Keratinocyte (primary cell): Measurements from ENCODE around the gene RNU5B-1. TPM values are rescaled to one million over a fixed set of nuclear protein-coding genes. Genes with fewer than 3 reads are reported as not detected.

ENCODE experiments used
- DNase-seq: peaks from one replicate; pipeline ENCODE4 v3.0.0-alpha.2; 2011; ENCODE audit warnings: low read depth, missing footprints, low spot score
- FAIRE-seq: peaks from 2 replicates; lab custom pipeline; 2011; peaks lifted over from hg19 to GRCh38; lab: Jason Lieb, UNC
- H2AFZ ChIP-seq: 2 replicates; pipeline ENCODE4 v1.6.0; 2012; ENCODE audit warnings: low read length, control low read depth, inconsistent platforms; ENCODE audit not compliant: control insufficient read depth
- H3K27ac ChIP-seq: 2 replicates; pipeline ENCODE4 v1.5.1; 2011; ENCODE audit warnings: low read length; ENCODE audit not compliant: control insufficient read depth, insufficient read depth
- H3K27me3 ChIP-seq: 3 replicates; pipeline ENCODE4 v1.6.0; 2011; ENCODE audit warnings: low read length; ENCODE audit not compliant: control insufficient read depth, insufficient read depth; ENCODE audit errors: extremely low read depth
- H3K36me3 ChIP-seq, 2 experiments: 2 replicates in 1 of 2; 3 replicates in 1 of 2; pipeline ENCODE4 v1.5.1; 2011; ENCODE audit warnings: low read length in 2 of 2, mild to moderate bottlenecking in 1 of 2; ENCODE audit not compliant: control insufficient read depth in 2 of 2, insufficient read depth in 2 of 2; ENCODE audit errors: extremely low read depth in 1 of 2
- H3K4me1 ChIP-seq: 3 replicates; pipeline ENCODE4 v1.5.1; 2011; ENCODE audit warnings: low read length; ENCODE audit not compliant: control insufficient read depth, insufficient read depth; ENCODE audit errors: extremely low read depth
- H3K4me2 ChIP-seq: 3 replicates; pipeline ENCODE4 v1.6.0; 2011; ENCODE audit warnings: low read depth, low read length; ENCODE audit not compliant: control insufficient read depth, insufficient read depth; ENCODE audit errors: extremely low read depth
- H3K4me3 ChIP-seq, 3 experiments: fragments of 200-600 bp in 1 of 3; sonication (generic) in 1 of 3; 2 replicates in 2 of 3; 3 replicates in 1 of 3; pipeline ENCODE4 v1.5.1; 2011 to 2016; ENCODE audit warnings: low read length in 3 of 3, mild to moderate bottlenecking in 3 of 3, control low read depth in 2 of 3, inconsistent platforms in 1 of 3, low read depth in 1 of 3, mixed read lengths in 1 of 3, mixed run types in 1 of 3, moderate library complexity in 1 of 3; ENCODE audit not compliant: control insufficient read depth in 2 of 3, insufficient read depth in 2 of 3; ENCODE audit errors: extremely low read depth in 1 of 3
- H3K79me2 ChIP-seq: 2 replicates; pipeline ENCODE4 v1.6.0; 2012; ENCODE audit warnings: low read length; ENCODE audit not compliant: control insufficient read depth, insufficient read depth
- H3K9ac ChIP-seq: 3 replicates; pipeline ENCODE4 v1.6.0; 2011; ENCODE audit warnings: low read length; ENCODE audit not compliant: control insufficient read depth, insufficient read depth; ENCODE audit errors: extremely low read depth
- H3K9me1 ChIP-seq: 3 replicates; pipeline ENCODE4 v1.6.0; 2011; ENCODE audit warnings: low read length; ENCODE audit not compliant: control insufficient read depth, insufficient read depth; ENCODE audit errors: extremely low read depth
- H3K9me3 ChIP-seq: 2 replicates; pipeline ENCODE4 v1.5.1; 2012; ENCODE audit warnings: low read depth, low read length; ENCODE audit not compliant: control insufficient read depth
- H4K20me1 ChIP-seq: 3 replicates; pipeline ENCODE4 v1.6.0; 2011; ENCODE audit warnings: low read length; ENCODE audit not compliant: control insufficient read depth, insufficient read depth; ENCODE audit errors: extremely low read depth
- CTCF ChIP-seq, 3 experiments: IDR thresholded peaks in 1 of 3; conservative IDR thresholded peaks in 1 of 3; optimal IDR thresholded peaks in 1 of 3; 2 replicates in 2 of 3; 3 replicates in 1 of 3; pipeline versions ENCODE3 to v1.5.1; 2011; ENCODE audit warnings: low read length in 3 of 3, mild to moderate bottlenecking in 3 of 3, moderate library complexity in 2 of 3, control low read depth in 1 of 3, inconsistent platforms in 1 of 3; ENCODE audit not compliant: insufficient read depth in 2 of 3; ENCODE audit errors: extremely low read depth in 1 of 3
- EZH2 ChIP-seq: IDR thresholded peaks from one replicate; pipeline ENCODE4 v1.6.1; 2012; ENCODE audit warnings: inconsistent platforms, mild to moderate bottlenecking, low read length, moderate library complexity
- dilution Hi-C: fragments of 300-500 bp; cut with MboI; formaldehyde crosslinking; loops from one replicate; pipeline ENCODE4 v1.7.0; 2020; ENCODE audit warnings: low sequenced_read_pairs; ENCODE audit not compliant: extremely low pct_ligation_motif_present
- polyA plus RNA-seq, 5 experiments: library from polyadenylated mRNA; depleted of rRNA in 3 of 5; stranded (reverse) in 3 of 5; stranded (forward) in 1 of 5; unstranded in 1 of 5; fragments of >200 nt; gene quantifications; 1 replicate in 1 of 5; 2 replicates in 3 of 5; 3 replicates in 1 of 5; pipeline versions ENCODE4 v1.2.1 to v1.2.3, GENCODE V29; 2011 to 2012; ENCODE audit warnings: missing spikeins in 2 of 5, low read depth in 1 of 5, low replicate concordance in 1 of 5

RNU5B-1 gene
- polyA plus RNA-seq, 1 donor (not counting 4 experiments of a cell fraction or from before 2014, with no cell fraction given) = not detected

GRCh38 chr15:65292938-65293518, 11.4 kb upstream of the RNU5B-1 start:
- DNase-seq (no peak), FAIRE-seq (no peak)
- Histone ChIP-seq H3K79me2 (no peaks in the 10 kb centered on the region), H3K4me2 (no peak overlapping the region), H3K9me3 (no peaks in the 10 kb centered on the region), H2AFZ (no peak overlapping the region), H3K27ac (no peak overlapping the region), H3K4me1 (peaks cover 2% of the 10 kb centered on the region), H3K27me3 (no peaks in the 10 kb centered on the region), H3K4me3 (no peak overlapping the region), H3K36me3 (no peaks in the 10 kb centered on the region), H3K9ac (no peak overlapping the region), H4K20me1 (no peaks in the 10 kb centered on the region), H3K9me1 (no peaks in the 10 kb centered on the region)
- TF ChIP-seq EZH2 (no peak), CTCF (optimal IDR thresholded peaks at IDR 0.05 in 1 of 3, IDR thresholded peaks at IDR 0.05 in 1 of 3, conservative IDR thresholded peaks at IDR 0.05 in 1 of 3; ENCODE audit: extremely low read depth in 1 of 3, insufficient read depth in 2 of 3, low read length in 3 of 3) (no peak)
- dilution Hi-C loops = no loop called here

GRCh38 chr15:65298731-65299130, 5.7 kb upstream of the RNU5B-1 start:
- peaks cover 6% of the 10 kb centered on the region for H3K4me1 ChIP-seq
- dilution Hi-C loops = no loop called here
- no peak for TF ChIP-seq CTCF (optimal IDR thresholded peaks at IDR 0.05 in 1 of 3, IDR thresholded peaks at IDR 0.05 in 1 of 3, conservative IDR thresholded peaks at IDR 0.05 in 1 of 3; ENCODE audit: extremely low read depth in 1 of 3, insufficient read depth in 2 of 3, low read length in 3 of 3)
- no peak for TF ChIP-seq EZH2
- no peaks in the 10 kb centered on the region for H3K9me1 ChIP-seq
- H2AFZ ChIP-seq = no peak overlapping the region
- H3K4me2 ChIP-seq = no peak overlapping the region
- H4K20me1 ChIP-seq = no peaks in the 10 kb centered on the region
- H3K27me3 ChIP-seq = no peaks in the 10 kb centered on the region
- DNase-seq (no peak), FAIRE-seq (no peak)
- H3K79me2 ChIP-seq = no peaks in the 10 kb centered on the region
- H3K27ac ChIP-seq = no peak overlapping the region
- no peak overlapping the region for H3K4me3 ChIP-seq
- no peaks in the 10 kb centered on the region for H3K9me3 ChIP-seq
- no peaks in the 10 kb centered on the region for H3K36me3 ChIP-seq
- H3K9ac ChIP-seq = no peak overlapping the region
